ENCODE measurements around the gene FGFR2.

GRCh38 chr10:121526801-121527221 lies 71.4 kb downstream of the FGFR2 start:
- no peak for TF ChIP-seq CTCF (IDR thresholded peaks at IDR 0.05)
- TF ChIP-seq POLR2AphosphoS5 (IDR thresholded peaks at IDR 0.05) = no peak

Measured in breast epithelium (tissue), 3 donors.